DOHH2 (cell line): ENCODE data around the gene SLC29A1.

Experiments
- H3F3A ChIP-seq: fragments of 200-600 bp; sonication (generic), shearing (Covaris generic); 2 replicates; pipeline ENCODE4 v1.6.0; 2016; ENCODE audit warnings: antibody characterized with exemption, mild to moderate bottlenecking; ENCODE audit not compliant: control insufficient read depth, insufficient read depth
- H3K27ac ChIP-seq: fragments of 200-600 bp; sonication (generic); 2 replicates; pipeline ENCODE4 v1.5.1; 2014; ENCODE audit warnings: low read depth, mild to moderate bottlenecking, low read length, moderate library complexity
- H3K27me3 ChIP-seq: fragments of 200-600 bp; sonication (generic); 2 replicates; pipeline ENCODE4 v1.6.1; 2014; ENCODE audit warnings: mild to moderate bottlenecking, low read length, mixed read lengths; ENCODE audit not compliant: control insufficient read depth
- H3K36me3 ChIP-seq: fragments of 200-600 bp; sonication (generic); 2 replicates; pipeline ENCODE4 v1.6.1; 2014; ENCODE audit warnings: mild to moderate bottlenecking, low read length, moderate library complexity, mixed read lengths; ENCODE audit not compliant: control insufficient read depth
- H3K4me1 ChIP-seq: fragments of 200-600 bp; sonication (generic); 2 replicates; pipeline ENCODE4 v1.6.1; 2014; ENCODE audit warnings: mild to moderate bottlenecking, low read length, mixed read lengths; ENCODE audit not compliant: control insufficient read depth
- H3K4me2 ChIP-seq: fragments of 200-600 bp; sonication (generic); 2 replicates; pipeline ENCODE4 v1.6.0; 2014; ENCODE audit warnings: mild to moderate bottlenecking, low read length, moderate library complexity
- H3K4me3 ChIP-seq: fragments of 200-600 bp; sonication (generic); 2 replicates; pipeline ENCODE4 v1.5.1; 2014; ENCODE audit warnings: mild to moderate bottlenecking, low read length, mixed read lengths
- H3K79me2 ChIP-seq: fragments of 200-600 bp; sonication (generic); 2 replicates; pipeline ENCODE4 v1.6.1; 2014; ENCODE audit warnings: mild to moderate bottlenecking, low read length, mixed read lengths; ENCODE audit not compliant: control insufficient read depth
- H3K9me2 ChIP-seq: fragments of 200-600 bp; sonication (generic); replicated peaks from 2 replicates; pipeline ENCODE4 v1.6.1; 2014; ENCODE audit warnings: mild to moderate bottlenecking, low read length, mixed read lengths; ENCODE audit not compliant: control insufficient read depth
- H3K9me3 ChIP-seq: fragments of 200-600 bp; sonication (generic); 2 replicates; pipeline ENCODE4 v1.6.1; 2014; ENCODE audit warnings: antibody characterized with exemption, low read length, mixed read lengths; ENCODE audit not compliant: control insufficient read depth, insufficient read depth
- H4K20me1 ChIP-seq: fragments of 200-600 bp; sonication (generic); 2 replicates; pipeline ENCODE4 v1.6.0; 2014; ENCODE audit warnings: low read depth, mild to moderate bottlenecking, antibody characterized with exemption, low read length, moderate library complexity; ENCODE audit not compliant: control insufficient read depth, insufficient read depth
- EZH2phosphoT487 ChIP-seq: fragments of 200-600 bp; sonication (generic); IDR thresholded peaks from 2 replicates; pipeline ENCODE4 v1.6.1; 2017; ENCODE audit warnings: borderline replicate concordance, mild to moderate bottlenecking, antibody characterized with exemption, low read length, moderate library complexity, mixed read lengths
- TF ChIP-seq, protein P1 (sequence below): fragments of 200-600 bp; sonication (generic); IDR thresholded peaks from one replicate; pipeline ENCODE4 v1.5.1; 2014; ENCODE audit warnings: antibody characterized with exemption, mild to moderate bottlenecking, low read depth, low read length; ENCODE audit not compliant: poor library complexity, severe bottlenecking

The SLC29A1 gene

DNA sequence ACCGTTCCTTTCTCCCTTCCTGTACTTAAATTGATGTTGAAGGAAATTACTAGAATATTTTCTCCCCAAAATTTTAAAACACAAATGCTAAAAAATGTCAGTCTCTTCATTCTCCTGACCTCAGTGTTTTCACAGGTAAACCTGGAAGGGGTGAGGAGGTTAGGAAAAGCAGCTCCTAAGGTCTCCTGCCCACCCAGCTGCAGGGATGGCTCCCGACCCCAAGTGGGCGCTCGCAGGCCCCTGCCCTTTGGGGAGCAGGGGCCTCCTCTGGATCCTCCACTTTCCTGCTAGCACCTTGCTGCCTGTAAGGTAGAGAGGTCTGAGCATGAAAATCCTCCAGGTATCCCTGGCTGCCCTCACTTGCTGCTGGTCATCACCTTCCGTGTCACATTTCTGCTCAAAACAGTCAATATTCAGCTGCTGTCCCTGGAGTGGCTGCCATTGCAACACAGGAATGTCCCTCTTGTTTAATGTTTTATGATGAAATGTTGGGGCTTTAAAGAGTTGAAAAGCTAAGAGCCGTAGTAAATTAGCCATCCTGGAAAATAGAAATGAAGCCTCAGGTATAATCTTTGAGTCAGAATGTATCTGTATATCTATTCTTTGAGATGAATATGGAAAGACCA lies 12.6 kb downstream of the SLC29A1 start:
- Histone ChIP-seq H3K27me3 (no peaks in the 10 kb centered on the region), H3K27ac (no peak overlapping the region), H3F3A (peaks cover 13% of the 10 kb centered on the region), H3K36me3 (peaks cover 50% of the 10 kb centered on the region), H4K20me1 (no peaks in the 10 kb centered on the region), H3K4me1 (peaks cover 13% of the 10 kb centered on the region), H3K4me2 (no peak overlapping the region), H3K9me3 (no peaks in the 10 kb centered on the region), H3K9me2 (no peaks in the 10 kb centered on the region), H3K79me2 (no peaks in the 10 kb centered on the region), H3K4me3 (no peak overlapping the region)
- TF ChIP-seq, protein P1, sequence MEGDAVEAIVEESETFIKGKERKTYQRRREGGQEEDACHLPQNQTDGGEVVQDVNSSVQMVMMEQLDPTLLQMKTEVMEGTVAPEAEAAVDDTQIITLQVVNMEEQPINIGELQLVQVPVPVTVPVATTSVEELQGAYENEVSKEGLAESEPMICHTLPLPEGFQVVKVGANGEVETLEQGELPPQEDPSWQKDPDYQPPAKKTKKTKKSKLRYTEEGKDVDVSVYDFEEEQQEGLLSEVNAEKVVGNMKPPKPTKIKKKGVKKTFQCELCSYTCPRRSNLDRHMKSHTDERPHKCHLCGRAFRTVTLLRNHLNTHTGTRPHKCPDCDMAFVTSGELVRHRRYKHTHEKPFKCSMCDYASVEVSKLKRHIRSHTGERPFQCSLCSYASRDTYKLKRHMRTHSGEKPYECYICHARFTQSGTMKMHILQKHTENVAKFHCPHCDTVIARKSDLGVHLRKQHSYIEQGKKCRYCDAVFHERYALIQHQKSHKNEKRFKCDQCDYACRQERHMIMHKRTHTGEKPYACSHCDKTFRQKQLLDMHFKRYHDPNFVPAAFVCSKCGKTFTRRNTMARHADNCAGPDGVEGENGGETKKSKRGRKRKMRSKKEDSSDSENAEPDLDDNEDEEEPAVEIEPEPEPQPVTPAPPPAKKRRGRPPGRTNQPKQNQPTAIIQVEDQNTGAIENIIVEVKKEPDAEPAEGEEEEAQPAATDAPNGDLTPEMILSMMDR, result no peak
- TF ChIP-seq EZH2phosphoT487, result no peak

DNA sequence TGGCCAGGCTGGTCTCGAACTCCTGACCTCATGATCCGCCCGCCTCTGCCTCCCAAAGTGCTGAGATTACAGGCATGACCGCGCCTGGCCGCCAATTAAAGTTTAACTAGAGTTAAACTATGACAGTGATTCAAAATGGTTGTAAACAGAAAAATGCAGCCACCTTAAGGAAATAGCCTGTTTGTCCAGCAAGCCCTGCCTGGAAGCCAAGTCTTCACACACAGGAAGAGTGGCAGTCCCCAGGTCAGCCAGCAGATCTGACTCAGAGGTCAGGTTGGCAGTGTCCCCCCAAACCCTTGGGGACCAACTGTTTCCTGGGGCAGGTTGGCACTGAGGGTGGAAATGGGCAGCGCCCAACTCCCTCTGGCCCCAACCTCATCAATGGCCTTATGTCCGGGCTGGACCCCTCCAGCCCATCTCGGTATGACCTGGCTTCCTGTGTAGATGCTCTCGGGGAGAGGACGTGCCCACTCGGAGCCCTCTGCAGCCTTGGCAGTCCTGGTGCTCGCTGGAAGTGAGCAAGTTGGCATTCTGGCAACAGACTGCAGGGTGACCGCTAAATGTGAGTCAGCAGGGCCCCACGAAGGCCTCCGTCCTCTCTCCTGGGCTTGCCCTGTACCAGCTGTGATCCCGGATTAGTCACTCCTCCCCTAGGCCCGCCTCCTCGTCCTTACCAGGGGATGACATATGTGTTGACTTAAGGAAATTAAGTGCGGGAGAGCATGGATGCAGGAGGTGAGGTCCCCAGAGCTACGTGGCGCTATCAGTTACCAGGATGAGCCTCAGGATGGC lies 13.8 kb downstream of the SLC29A1 start:
- no peaks in the 10 kb centered on the region for H3K9me3 ChIP-seq
- H3K4me2 ChIP-seq, result peak overlapping the region; percentile 99
- no peaks in the 10 kb centered on the region for H4K20me1 ChIP-seq
- H3K79me2 ChIP-seq, result no peaks in the 10 kb centered on the region
- peak overlapping the region; percentile 88 for H3K4me3 ChIP-seq
- H3F3A ChIP-seq, result peaks cover 16% of the 10 kb centered on the region
- peaks cover 13% of the 10 kb centered on the region for H3K4me1 ChIP-seq
- H3K36me3 ChIP-seq, result peaks cover 40% of the 10 kb centered on the region
- TF ChIP-seq EZH2phosphoT487, result no peak
- TF ChIP-seq, protein P1, result no peak
- H3K27ac ChIP-seq, result no peak overlapping the region
- H3K9me2 ChIP-seq, result no peaks in the 10 kb centered on the region
- no peaks in the 10 kb centered on the region for H3K27me3 ChIP-seq

DNA sequence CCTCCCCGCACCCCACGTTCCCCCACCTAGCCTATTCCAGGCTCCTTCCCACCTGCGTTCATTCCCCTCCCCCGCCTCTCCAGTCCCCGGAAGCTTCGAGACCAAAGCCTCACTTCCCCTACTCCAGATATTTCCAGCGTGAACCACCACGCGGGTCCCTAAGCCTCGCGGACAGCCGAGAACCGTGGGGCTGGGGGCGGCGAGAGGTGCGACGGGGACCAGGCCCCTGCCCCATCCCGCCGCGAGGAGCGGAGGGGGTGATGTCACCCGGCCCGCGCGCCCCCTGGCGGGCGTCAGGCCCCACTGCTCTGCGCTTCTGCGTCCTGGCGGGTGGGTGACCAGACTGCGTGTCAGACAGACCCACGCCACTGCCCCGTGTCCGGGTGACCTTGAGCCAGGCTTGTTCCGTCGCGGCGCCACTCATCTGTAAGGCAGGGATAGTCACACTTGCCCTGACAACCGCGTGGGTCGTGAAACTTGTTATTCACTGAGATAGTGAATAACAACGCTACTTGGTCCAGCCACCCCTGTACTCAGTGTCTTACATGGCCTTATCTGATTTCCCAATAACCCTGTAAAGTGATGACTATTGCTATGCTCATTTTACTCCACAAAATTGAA lies 14.5 kb downstream of the SLC29A1 start:
- H3K79me2 ChIP-seq, result no peaks in the 10 kb centered on the region
- H3K4me1 ChIP-seq, result peaks cover 13% of the 10 kb centered on the region
- no peaks in the 10 kb centered on the region for H3K9me3 ChIP-seq
- H3K36me3 ChIP-seq, result peaks cover 33% of the 10 kb centered on the region
- H3K4me3 ChIP-seq, result peak overlapping the region; percentile 88
- H3K9me2 ChIP-seq, result no peaks in the 10 kb centered on the region
- peaks cover 17% of the 10 kb centered on the region for H3F3A ChIP-seq
- no peaks in the 10 kb centered on the region for H4K20me1 ChIP-seq
- no peak overlapping the region for H3K27ac ChIP-seq
- TF ChIP-seq, protein P1, result peak; percentile 98
- TF ChIP-seq EZH2phosphoT487, result no peak
- H3K27me3 ChIP-seq, result no peaks in the 10 kb centered on the region
- peak overlapping the region; percentile 99 for H3K4me2 ChIP-seq
